Panc1 (cell line): ENCODE data around the gene PLCL1. TPM values are rescaled to one million over a fixed set of nuclear protein-coding genes. Genes with fewer than 3 reads are reported as not detected.

Experiments
- ATAC-seq: fragments of 200-7000 bp; cut with Tn5 transposase; 2 replicates; pipeline ENCODE4 v1.9.1; 2020; ENCODE audit warnings: mild to moderate bottlenecking, moderate library complexity
- BruUV-seq: library from RNA; stranded (reverse); fragments of 400-500 nt; replicated peaks from 2 replicates; lab custom pipeline; 2021; lab: Mats Ljungman, UMichigan
- CTCF ChIA-PET: fragments of 300-600 bp; sonication (Branson Sonifier 250); formaldehyde crosslinking; loops from one replicate; lab custom pipeline; 2022; ENCODE audit warnings: antibody characterized with exemption; lab: Charles Lee
- POLR2A ChIA-PET: fragments of 300-600 bp; sonication (Branson Sonifier 250); formaldehyde crosslinking; loops from one replicate; lab custom pipeline; 2022; ENCODE audit warnings: antibody characterized with exemption; lab: Charles Lee
- DNase-seq: peaks from one replicate; pipeline ENCODE4 v3.0.0-alpha.2; 2010; ENCODE audit warnings: low read depth, low spot score
- H3K27ac ChIP-seq: 2 replicates; pipeline ENCODE4 v1.5.1; 2011; ENCODE audit warnings: mild to moderate bottlenecking, low read length, inconsistent platforms
- H3K27me3 ChIP-seq: fragments of 200-500 bp; sonication (Bioruptor generic); 2 replicates; pipeline ENCODE4 v1.6.0; 2014; ENCODE audit warnings: low read length, inconsistent platforms; ENCODE audit not compliant: control insufficient read depth, insufficient read depth
- H3K36me3 ChIP-seq: fragments of 200-500 bp; sonication (Bioruptor generic); 2 replicates; pipeline ENCODE4 v1.5.1; 2014; ENCODE audit warnings: inconsistent platforms, mild to moderate bottlenecking, low read length, moderate library complexity; ENCODE audit not compliant: control insufficient read depth, insufficient read depth
- H3K4me1 ChIP-seq: 2 replicates; pipeline ENCODE4 v1.5.1; 2011; ENCODE audit warnings: inconsistent platforms, mild to moderate bottlenecking, low read length, moderate library complexity; ENCODE audit not compliant: control insufficient read depth, insufficient read depth
- H3K4me3 ChIP-seq, 2 experiments: 2 replicates each; pipeline ENCODE4 v1.5.1; 2011 to 2012; ENCODE audit warnings: low read depth in 2 of 2, low read length in 2 of 2, mild to moderate bottlenecking in 2 of 2, inconsistent platforms in 1 of 2, moderate library complexity in 1 of 2
- H3K9me3 ChIP-seq: fragments of 200-500 bp; sonication (Bioruptor generic); 2 replicates; pipeline ENCODE4 v1.5.1; 2014; ENCODE audit warnings: low read depth, mild to moderate bottlenecking, inconsistent platforms, low read length, moderate library complexity; ENCODE audit not compliant: control insufficient read depth, insufficient read depth
- POLR2AphosphoS5 ChIP-seq: IDR thresholded peaks from 2 replicates; pipeline ENCODE4 v1.6.1; 2012; ENCODE audit warnings: mild to moderate bottlenecking, low read depth, low read length, moderate library complexity
- SIN3A ChIP-seq: IDR thresholded peaks from 2 replicates; pipeline ENCODE4 v1.6.1; 2012; ENCODE audit warnings: low read depth, mild to moderate bottlenecking, low read length, moderate library complexity, borderline replicate concordance; ENCODE audit not compliant: insufficient read depth
- TCF7L2 ChIP-seq: IDR thresholded peaks from 2 replicates; pipeline ENCODE4 v1.6.1; 2011; ENCODE audit warnings: mild to moderate bottlenecking, low read depth, low read length, inconsistent platforms
- in situ Hi-C: cut with HindIII; loops from 2 replicates; pipeline ENCODE4 v1.10.0; 2016; ENCODE audit warnings: low sequenced_read_pairs, low pct_unique_long_range_greater_than_20kb
- intact Hi-C: fragments of 100-400 bp; cut with micrococcal nuclease; formaldehyde crosslinking; loops from one replicate; pipeline ENCODE4 v1.10.0; 2022; ENCODE audit not compliant: unreplicated experiment
- total RNA-seq: library from RNA; stranded (reverse); gene quantifications from one replicate; pipeline ENCODE4 v1.2.1, GENCODE V29; 2021; ENCODE audit not compliant: unreplicated experiment
- TF ChIP-seq, protein P1 (sequence below): fragments of 450-650 bp; IDR thresholded peaks from 2 replicates; pipeline ENCODE4 v1.5.1; 2017; ENCODE audit warnings: mild to moderate bottlenecking
- TF ChIP-seq, protein P2 (sequence below), 2 experiments: IDR thresholded peaks; 2 replicates each; pipeline ENCODE4 v1.6.1; 2011 to 2012; ENCODE audit warnings: low read depth in 2 of 2, control low read depth in 1 of 2, low read length in 1 of 2, mild to moderate bottlenecking in 1 of 2, moderate library complexity in 1 of 2; ENCODE audit not compliant: insufficient read depth in 1 of 2

The PLCL1 gene
- total RNA-seq, 1 experiment from 2014 or later = not detected

GRCh38 chr2:197804758-197805714, 643 bp downstream of the PLCL1 start:
- Histone ChIP-seq H3K27me3 (peaks cover 54% of the 10 kb centered on the region), H3K4me3 (peak overlapping the region; percentile 33 to 48), H3K36me3 (no peaks in the 10 kb centered on the region; the same call in 1 of the 2 replicates), H3K27ac (no peak overlapping the region), H3K9me3 (no peaks in the 10 kb centered on the region), H3K4me1 (no peaks in the 10 kb centered on the region; the same call in 1 of the 2 replicates)
- no TSS peak for BruUV-seq
- in situ Hi-C loops = no loop called here
- TF ChIP-seq, protein P1, sequence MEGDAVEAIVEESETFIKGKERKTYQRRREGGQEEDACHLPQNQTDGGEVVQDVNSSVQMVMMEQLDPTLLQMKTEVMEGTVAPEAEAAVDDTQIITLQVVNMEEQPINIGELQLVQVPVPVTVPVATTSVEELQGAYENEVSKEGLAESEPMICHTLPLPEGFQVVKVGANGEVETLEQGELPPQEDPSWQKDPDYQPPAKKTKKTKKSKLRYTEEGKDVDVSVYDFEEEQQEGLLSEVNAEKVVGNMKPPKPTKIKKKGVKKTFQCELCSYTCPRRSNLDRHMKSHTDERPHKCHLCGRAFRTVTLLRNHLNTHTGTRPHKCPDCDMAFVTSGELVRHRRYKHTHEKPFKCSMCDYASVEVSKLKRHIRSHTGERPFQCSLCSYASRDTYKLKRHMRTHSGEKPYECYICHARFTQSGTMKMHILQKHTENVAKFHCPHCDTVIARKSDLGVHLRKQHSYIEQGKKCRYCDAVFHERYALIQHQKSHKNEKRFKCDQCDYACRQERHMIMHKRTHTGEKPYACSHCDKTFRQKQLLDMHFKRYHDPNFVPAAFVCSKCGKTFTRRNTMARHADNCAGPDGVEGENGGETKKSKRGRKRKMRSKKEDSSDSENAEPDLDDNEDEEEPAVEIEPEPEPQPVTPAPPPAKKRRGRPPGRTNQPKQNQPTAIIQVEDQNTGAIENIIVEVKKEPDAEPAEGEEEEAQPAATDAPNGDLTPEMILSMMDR = no peak; the same call in 1 of the 2 replicates
- TF ChIP-seq TCF7L2 = no peak
- TF ChIP-seq POLR2AphosphoS5 = no peak
- TF ChIP-seq, protein P2, sequence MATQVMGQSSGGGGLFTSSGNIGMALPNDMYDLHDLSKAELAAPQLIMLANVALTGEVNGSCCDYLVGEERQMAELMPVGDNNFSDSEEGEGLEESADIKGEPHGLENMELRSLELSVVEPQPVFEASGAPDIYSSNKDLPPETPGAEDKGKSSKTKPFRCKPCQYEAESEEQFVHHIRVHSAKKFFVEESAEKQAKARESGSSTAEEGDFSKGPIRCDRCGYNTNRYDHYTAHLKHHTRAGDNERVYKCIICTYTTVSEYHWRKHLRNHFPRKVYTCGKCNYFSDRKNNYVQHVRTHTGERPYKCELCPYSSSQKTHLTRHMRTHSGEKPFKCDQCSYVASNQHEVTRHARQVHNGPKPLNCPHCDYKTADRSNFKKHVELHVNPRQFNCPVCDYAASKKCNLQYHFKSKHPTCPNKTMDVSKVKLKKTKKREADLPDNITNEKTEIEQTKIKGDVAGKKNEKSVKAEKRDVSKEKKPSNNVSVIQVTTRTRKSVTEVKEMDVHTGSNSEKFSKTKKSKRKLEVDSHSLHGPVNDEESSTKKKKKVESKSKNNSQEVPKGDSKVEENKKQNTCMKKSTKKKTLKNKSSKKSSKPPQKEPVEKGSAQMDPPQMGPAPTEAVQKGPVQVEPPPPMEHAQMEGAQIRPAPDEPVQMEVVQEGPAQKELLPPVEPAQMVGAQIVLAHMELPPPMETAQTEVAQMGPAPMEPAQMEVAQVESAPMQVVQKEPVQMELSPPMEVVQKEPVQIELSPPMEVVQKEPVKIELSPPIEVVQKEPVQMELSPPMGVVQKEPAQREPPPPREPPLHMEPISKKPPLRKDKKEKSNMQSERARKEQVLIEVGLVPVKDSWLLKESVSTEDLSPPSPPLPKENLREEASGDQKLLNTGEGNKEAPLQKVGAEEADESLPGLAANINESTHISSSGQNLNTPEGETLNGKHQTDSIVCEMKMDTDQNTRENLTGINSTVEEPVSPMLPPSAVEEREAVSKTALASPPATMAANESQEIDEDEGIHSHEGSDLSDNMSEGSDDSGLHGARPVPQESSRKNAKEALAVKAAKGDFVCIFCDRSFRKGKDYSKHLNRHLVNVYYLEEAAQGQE (IDR thresholded peaks at IDR 0.05; ENCODE audit: insufficient read depth in 1 of 2, low read depth in 2 of 2, low read length in 1 of 2) = no peak
- DNase-seq = no peak
- ATAC-seq = peak; percentile 61
- CTCF ChIA-PET = no interaction called here
- intact Hi-C loops = loop anchor here (5.0 kb wide), 1 partner anchor 247 kb away; no protein-coding TSS in a partner anchor
- POLR2A ChIA-PET = no interaction called here

- Histone ChIP-seq H3K4me1 (no peaks in the 10 kb centered on the region; the same call in 1 of the 2 replicates), H3K9me3 (no peaks in the 10 kb centered on the region), H3K27me3 (peaks cover 54% of the 10 kb centered on the region), H3K36me3 (no peaks in the 10 kb centered on the region; the same call in 1 of the 2 replicates), H3K4me3 (peak overlapping the region in 1 of 2 experiments; percentile 48; a peak in 1 of 4 replicates), H3K27ac (no peak overlapping the region)
- ATAC-seq (no peak), DNase-seq (no peak)
- CTCF ChIA-PET = no interaction called here
- in situ Hi-C loops = no loop called here
- BruUV-seq = no TSS peak
- intact Hi-C loops = no loop called here
- POLR2A ChIA-PET = no interaction called here
- TF ChIP-seq SIN3A (no peak), TCF7L2 (no peak), POLR2AphosphoS5 (no peak)
- TF ChIP-seq, protein P1 = no peak
- TF ChIP-seq, protein P2 (IDR thresholded peaks at IDR 0.05; ENCODE audit: insufficient read depth in 1 of 2, low read depth in 2 of 2, low read length in 1 of 2) = no peak
Observed at GRCh38 chr2:197805715-197806633, 1.6 kb downstream of the PLCL1 start.
